ENCODE results near the gene NDUFS2.

The NDUFS2 gene

DNA sequence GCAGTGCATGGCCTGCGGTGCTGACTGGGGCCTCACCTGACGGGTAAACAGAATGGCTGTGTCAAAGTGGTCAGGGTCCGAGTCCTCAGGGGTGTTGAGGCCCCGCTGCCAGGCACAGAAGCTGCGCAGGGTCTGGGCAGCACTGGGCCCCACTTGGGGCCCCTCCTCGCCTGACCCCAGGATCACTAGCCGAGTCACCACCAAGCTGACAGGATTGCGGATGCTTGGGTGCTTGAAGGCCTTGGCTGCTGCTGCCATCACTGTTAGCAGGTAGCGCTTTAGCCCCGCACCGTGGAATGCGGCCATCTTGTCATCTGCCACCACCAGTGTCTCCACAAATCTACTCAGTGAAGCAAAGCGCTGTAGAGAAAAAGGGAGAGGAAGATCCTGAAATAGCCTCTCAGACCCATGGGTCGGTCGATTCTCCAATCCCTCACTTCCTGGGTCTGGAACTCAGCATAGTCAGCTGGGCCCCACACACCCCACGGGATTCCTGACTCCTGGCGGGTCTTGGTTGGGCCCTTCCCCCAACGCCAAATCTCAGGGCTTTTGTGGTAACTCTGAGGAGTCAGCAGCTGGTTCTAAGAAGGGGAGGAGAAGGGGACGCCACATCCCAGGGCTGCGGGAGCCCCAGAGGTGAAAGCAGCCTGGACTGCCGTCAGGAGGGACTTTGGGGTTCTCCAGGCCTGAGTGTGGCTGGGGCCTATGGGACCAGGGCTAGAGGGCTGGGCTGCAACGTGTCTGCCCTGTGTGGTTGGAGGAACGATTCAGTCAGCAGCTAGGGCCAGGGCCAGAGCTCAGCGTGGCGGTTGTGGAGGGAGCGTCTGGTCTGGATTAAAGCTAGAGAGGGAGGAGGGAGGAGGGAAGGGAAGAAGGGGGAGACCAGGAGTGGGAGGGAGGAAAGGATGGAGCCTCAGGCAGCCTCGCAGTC, 5.4 kb upstream of the NDUFS2 start:
- DNase-seq: no peak

DNA sequence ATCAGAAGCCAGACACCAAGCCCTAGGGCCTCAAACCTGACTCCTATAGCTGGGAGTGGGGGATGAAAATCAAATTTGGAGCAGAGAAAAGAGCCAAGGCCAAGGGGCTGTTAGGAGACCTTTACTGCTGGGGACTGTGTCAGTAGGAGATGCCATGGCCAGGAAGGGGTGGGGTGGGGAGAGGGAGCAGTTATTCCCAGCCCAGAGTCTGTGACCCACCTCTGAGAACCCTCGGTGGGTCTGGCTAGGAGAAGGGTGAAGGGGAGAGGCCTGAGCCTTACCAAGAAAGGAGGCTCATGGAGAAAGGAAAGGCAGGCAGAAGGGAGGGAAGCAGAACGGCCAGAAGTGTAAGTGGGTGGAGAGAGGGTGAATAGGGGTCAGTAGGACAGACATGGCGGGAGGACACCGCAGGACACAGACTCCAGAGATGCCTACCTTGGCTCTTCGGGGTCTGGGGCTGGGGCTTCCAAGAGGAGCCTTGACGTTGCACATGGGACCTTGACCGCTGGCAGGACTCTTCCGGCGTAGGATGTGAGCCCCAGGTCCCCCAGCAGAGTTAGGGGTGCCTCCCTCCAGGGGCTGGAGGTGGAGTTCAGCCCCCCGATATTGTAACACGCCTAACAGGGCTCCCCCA, 4.5 kb upstream of the NDUFS2 start:
- DNase-seq: no peak

DNA sequence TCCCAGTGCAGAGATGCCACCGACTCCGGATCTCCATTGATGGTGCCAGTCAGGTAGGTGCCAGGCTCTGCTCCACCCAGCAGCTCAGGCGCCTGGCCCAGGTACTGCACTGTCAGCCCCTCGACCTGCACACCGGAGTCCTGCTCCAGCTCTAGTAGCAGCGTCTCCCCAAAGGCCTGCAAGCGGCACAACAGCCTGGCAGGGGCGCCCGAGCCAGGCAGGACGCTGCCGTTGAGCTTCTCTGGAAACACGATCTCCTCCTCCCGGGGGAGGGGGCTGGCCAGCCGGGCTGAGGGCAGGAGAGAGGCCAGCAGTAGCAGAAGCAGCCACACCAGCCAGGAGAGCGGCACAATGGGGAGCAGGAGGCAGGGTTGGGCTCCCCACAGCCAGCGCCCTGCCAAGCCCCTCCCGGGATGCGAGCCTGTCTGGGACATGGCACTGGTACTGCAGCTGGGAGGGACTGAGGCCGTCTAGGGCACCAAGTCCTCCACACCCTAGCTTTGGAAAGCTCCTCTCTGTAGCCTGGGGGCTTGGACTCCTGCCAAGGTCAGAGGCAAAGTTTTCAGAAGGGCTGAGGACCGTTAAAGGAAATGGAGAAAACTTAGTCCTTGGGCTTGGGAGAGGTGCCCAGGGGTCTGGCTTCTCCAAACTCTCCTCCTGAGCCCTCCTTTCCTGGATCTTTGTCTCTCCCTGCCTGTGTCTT, 3.8 kb upstream of the NDUFS2 start:
- no peak for DNase-seq

DNA sequence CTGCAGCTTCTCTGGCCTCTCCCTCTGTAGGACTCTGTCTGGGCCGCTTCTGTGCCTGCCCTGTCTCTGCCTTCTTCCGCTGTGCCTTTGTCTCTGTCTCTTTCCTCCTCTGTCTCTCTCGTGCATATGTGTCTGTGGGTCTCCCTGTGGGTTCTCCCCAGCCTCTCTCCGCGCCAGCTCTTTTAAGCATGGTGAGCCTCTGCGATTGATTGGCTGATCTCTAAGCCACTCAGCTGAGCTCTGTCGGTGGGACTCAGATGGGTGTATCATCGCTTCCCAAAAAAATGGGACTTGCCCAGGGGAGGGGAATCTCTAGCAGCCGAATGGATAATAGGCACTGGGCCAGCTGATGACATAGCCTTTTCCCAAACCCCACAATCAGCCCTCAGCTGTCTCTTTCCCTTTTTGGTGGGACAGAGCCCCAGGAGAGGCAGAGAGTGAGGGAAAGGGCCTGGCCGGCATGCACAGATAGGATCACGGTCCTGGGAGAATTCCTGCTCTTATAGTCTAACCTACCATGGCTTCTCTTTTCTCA, 3.2 kb upstream of the NDUFS2 start, which contains the start of gene ADAMTS4:
Gene ADAMTS4 (minus strand): TSS at position 158 of the 535 bp plus-strand sequence. CDS start 427 bp downstream, outside the sequence.
- DNase-seq: no peak

DNA sequence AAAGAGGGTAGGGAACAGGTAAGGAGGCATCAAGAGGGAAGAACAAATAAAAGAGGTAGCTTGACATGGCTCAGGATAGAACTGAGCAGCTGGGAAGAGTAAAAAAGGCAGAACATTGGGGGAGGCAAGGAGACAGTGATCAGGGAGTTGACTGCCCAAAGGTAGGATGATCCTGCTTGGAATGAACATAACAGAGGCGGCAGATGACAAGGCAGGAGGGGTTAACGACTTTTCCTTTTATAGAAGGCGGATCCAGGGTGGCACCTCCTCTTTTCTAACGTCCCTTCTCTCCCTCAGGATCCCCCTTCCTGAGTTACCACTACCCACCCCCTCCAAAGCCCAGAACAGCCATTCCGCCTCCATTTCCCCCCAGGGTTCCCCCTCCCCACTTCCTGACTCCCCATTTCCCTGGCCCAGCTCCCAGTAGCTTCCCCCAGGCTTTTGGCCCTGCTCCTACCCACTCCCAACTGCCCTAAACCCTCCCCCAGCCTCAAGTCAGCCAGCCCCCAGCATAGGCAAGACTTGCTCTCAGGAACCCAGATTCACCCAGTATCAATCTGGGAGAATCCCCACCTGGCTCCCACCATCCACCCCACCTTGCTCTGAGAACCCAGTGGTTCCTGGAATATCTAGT, 2.5 kb upstream of the NDUFS2 start:
- no peak for DNase-seq

DNA sequence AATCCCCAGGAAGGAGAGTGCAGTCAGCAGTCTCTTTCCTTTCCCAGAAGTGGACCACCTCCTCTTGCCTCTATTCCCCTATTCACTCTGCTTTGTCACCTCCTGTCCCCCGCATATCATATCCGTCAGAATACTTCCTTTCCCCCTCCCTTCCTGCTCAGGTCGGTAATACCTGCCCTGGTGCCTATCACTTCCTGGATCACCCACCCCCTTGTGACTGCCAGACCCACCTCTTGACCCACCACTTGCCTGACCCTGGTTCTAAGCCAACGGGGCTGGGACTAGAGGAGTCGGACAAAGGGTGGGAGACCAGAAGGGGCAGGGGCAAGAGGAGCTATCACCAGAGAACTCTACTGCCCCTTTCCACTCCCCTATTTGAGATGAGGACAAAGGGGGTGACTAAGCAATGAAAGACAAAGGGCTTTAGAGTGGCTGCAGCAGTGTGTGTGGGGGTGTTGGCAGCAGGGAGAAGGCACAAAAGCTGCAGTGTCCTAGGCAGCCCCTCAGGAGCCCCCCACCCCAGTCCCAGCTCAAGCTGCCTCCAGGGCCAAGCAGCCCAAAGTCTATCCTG, 1.7 kb upstream of the NDUFS2 start:
- DNase-seq: no peak

DNA sequence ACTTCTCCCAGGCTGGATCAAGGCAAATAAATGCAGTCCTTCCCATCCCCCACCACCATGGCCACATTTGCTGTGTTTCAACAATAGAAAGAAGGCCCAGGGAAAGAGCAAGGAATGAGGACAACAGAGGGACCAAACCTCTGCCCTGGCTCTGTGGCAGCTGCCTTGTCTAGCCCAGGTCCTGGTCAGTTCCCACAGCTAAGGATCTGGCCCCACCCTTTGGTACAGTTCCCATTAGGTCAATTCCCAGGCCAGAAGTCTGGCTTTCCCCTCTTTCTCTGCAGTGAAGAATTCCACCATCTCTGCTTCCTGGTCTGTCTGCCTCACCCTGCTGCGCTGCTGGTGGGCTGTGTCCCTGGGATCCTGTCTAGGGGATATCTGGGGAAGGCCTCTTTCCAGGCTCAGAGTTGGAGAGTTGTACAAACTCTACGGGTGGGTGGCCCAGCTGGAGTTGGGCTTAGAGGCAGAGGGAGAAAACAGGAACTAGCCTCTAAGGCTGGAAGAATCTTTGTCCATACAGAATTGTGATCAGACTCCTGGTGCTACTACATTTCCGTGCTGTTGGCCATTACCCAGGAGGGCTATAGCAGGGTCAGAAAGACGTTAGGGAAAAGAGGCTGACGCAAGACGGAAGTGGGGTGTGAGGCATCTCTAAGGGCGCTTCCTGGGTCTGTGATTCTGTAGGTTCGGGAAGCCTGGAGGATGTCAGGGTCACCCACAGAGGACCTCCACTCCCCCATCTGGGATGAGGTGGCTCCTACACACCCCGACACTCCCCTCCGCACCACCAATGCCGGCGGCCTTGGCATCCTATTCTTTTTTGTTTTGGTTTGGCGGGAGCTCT, 953 bp upstream of the NDUFS2 start:
- DNase-seq: no peak

DNA sequence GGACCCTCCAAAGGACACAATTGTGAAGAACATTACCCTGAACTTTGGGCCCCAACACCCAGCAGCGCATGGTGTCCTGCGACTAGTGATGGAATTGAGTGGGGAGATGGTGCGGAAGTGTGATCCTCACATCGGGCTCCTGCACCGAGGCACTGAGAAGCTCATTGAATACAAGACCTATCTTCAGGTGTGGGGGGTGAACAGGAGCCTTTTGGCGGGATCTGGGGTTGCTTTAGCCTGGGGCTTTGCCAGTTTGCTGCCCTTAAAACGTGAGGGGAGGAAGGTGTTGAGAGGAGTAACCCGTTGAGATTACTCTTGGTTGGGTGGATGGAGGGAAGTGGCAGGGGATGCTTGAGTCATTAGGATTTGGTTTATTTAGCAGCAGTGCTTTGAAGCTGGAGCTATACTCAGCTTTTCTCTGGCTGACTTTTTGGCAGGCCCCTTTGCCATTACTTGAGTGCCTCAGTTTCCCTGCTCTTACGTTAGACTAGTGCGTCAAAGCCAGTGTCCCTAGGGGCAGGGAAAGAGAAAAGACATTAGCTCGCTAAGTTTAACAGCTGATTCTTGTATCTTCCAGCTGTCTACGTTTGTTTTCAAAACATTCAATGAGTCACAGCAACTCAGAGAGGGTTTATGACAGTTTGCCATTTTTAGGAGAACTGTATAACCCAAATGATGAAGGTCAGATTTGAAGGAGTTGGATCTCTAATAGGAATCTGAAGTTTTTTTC, 4.4 kb downstream of the NDUFS2 start:
- no peak for DNase-seq

DNA sequence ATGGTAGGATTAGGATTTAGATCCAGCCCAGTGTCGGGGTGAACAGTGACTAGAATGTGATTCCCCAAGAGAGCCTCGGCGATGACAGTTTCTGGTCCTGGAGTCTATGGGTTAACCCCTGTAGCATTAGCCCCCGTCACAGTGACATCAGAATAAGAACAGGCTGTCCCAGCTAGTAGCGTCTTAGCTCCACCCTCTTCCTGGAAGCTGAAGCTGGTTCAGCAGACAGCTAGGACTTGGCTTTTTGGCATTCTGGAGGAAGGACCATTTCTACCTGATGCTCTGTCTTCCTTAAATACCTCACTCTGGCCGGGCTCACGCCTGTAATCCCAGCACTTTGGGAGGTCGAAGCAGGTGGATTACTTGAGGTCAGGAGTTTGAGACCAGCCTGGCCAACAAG, 5.0 kb downstream of the NDUFS2 start:
- DNase-seq: no peak

DNA sequence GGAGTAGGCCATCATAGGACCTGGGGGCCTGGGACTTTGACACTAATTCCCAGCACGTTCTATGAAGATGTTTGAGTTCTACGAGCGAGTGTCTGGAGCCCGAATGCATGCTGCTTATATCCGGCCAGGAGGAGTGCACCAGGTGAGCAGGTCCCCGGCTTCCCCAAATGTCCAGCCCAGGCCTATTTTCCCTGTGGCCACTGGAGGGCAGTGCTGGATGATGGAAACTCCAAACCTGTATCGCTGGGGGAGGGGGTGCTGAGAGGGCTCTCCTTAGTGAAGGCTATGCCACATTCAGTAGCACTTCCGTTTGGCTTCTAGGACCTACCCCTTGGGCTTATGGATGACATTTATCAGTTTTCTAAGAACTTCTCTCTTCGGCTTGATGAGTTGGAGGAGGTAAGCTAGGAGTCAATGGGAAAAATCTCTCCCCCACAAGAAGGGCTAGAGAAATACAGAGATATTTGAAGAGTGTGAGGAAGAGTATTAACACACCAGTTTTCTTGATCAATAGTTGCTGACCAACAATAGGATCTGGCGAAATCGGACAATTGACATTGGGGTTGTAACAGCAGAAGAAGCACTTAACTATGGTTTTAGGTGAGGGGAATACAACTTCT, 7.7 kb downstream of the NDUFS2 start:
- peak; percentile 79 for DNase-seq

DNA sequence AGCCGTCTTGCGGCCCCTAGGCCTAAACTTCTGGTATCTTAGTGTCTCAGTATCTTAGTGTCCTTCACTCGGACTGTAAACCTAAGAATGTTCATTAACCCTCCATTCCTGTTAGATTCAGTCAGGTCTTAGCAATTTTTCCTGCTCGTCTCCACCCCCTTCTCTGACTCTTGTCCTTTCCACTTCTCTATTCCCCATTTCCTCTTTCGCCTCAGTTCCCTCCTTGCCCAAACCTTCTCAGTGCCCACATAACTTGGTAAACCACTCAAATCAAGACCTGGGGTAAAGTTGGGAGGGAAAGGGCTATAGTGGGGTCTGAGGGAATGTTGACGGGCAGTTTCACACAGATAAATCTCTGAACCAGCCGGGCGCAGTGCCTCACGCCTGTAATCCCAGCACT, 12.2 kb downstream of the NDUFS2 start:
- no peak for DNase-seq

DNA sequence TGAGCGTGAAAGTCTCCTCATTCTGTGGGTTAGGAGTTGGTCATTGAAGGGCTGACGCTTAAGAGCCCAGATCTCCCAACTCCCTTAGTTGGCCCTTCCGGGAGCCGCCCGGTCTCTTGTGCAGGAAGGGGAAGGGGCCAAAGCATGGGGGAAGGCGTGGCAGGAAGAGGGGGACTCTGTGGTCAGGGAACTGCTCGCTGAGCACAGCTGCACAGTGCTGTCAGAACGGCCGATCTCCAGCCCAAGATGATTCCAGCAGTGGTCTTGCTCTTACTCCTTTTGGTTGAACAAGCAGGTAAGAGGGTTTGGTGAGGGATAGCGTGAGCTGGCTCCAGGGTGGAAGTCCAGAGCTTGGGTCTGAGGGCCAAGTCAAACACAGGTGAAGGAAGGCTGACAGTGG, 12.9 kb downstream of the NDUFS2 start, which contains the start of gene FCER1G:
Gene FCER1G (plus strand): TSS at position 220 of the 400 bp plus-strand sequence. CDS start 27 bp downstream, at position 247.
- DNase-seq: no peak

DNA sequence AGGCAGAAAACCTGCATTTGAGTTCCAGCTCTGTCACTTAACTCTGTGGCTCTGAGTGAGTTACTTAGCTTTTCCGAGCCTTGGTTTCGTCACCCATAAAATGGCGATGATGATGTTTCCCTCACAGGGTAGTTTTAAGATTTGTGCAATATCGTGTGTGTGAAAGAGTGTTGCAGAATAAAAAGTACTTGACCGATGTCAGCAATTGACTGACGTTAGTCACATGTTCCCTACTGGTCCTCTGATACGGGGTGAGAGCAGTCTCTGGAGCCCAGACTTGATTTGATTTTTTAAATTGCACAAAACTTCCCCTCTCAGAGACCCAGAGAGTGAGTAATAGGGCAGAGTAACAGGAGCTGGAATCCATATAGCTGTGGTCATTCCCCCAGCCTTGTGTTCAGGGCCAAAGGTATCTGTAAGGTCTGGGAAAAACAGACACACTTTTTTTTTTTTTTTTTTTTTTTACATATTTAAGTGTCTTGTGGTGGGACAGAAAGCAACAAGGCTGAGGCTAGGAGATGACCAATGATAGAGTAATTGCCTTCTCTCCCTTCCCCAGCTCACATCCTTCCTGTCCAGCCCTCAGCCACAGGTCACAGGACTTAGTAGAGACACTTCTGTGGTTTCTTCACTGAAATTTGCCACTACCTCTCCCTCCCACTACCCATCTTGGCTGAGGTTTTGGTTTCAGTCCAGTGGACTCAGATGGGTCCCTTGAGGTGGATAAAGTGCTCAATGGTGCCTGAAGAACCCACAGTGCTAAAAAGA, 15.0 kb downstream of the NDUFS2 start:
- peak; percentile 39 for DNase-seq

DNA sequence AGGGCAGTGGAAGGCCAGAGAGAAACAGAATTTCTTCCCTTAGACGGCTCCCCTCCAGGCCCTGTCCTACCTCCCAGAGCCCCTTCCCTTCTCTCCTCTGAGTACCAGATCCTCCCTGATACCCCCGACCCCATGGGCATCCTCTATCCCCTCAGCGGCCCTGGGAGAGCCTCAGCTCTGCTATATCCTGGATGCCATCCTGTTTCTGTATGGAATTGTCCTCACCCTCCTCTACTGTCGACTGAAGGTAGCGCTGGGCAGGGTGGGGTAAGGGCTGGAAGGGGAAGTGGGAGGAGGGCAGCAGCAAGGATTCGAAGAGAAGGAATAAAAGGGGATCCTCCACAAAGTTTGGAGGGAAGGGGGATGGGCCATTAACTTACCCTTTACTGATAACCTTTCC, 15.7 kb downstream of the NDUFS2 start:
- DNase-seq: no peak

DNA sequence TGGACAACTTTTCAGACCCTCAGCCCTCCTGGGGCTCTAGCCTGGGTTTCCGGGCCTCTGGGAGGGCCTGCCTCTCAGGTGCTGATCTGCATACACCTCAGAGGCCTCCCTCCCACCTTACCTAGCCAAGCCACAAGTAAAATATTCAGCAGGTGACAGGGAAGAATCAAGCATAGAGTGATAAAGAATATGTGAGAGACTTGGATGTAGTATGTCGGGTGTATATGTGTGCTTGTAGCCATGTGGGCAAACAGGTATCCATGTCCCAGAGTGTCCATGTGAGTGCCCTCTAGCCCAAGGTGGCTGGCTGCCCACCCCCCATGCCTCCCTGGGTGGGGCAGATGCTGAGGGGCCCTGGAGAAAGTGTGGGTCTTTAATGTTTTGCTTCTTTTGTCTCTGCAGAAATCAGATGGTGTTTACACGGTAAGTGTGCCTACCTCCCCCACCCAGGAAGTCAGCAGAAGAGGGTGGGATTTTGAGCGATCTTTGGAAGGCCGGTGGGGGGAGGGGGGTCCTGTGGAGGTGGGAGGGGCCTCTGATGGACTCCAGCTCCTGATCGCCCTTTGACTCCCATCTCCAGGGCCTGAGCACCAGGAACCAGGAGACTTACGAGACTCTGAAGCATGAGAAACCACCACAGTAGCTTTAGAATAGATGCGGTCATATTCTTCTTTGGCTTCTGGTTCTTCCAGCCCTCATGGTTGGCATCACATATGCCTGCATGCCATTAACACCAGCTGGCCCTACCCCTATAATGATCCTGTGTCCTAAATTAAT, 16.3 kb downstream of the NDUFS2 start:
- no peak for DNase-seq

DNA sequence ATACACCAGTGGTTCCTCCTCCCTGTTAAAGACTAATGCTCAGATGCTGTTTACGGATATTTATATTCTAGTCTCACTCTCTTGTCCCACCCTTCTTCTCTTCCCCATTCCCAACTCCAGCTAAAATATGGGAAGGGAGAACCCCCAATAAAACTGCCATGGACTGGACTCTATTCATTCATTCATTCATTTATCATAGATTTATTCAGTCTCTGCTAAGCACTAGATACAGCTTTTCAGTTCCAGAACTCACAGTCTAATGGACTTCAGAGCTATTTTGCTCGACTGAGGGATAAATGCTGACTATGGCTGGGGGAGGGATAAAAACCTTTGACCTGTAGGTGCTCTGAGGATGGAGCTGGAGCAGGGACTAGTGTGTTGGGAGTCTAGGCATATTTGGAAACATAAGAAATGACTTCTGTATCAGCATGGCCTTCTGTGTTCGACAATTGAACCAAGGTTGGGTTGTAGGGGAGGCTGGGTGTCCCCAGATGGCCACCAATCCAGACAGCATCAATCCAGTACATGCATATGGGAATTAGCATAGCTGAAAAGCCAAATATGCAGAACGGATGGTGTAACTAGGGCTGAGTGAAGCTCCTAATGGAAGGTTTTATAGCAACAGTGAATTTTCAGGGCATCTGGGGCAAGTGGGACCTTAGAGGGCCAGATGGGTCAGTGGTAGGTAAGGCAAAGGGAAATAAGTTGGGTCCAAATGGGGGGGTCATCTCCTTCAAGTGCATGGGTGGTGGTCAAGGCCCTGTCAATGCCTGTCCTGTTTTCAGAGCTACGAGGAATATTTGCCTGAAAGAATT, 17.1 kb downstream of the NDUFS2 start:
- no peak for DNase-seq

DNA sequence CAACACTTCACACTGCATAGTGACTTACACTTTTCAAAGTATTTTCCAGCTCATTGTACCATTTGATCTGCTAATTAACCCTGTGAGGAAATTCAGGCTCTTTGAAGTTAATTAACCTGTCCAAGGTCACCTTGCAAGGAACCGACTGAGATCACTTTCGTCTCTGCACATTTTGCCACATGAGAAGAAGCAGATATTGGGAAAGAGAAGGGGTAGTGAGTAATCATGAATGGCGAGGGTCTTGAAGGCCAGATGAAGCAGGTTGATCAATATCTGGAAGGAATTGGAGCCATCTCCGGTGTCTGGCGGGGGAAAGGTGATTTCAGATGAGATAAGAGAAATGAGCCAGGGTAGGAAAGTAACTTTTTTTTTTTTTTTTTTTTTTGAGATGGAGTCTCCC, 17.8 kb downstream of the NDUFS2 start:
- no peak for DNase-seq

Measured in activated CD4-positive, alpha-beta T cell treated with anti-CD3 and anti-CD28 coated beads, Interleukin-10, Interleukin-2, amounts not matched to agents 100 ng/mL and 50 ng/mL, durations not matched to agents 16 hours and 8 hours (primary cell).